Adrenal gland (tissue), 12 donors: ENCODE data around the gene ZNF253. TPM values are rescaled to one million over a fixed set of nuclear protein-coding genes. Genes with fewer than 3 reads are reported as not detected.
A peak's percentile ranks its signal among the peaks of the same experiment; 100 is the strongest.
"Not testable (repeated sequence)": the region's sequence is repeated elsewhere in the genome, so short reads cannot be mapped to it uniquely, and the experiment has no call there.

ENCODE experiments used
- DNase-seq, 7 donors: peaks; one replicate each; pipeline ENCODE4 v3.0.0-alpha.2; 2019 to 2020
- H3K27ac ChIP-seq, 5 donors: fragments of 200-600 bp; sonication (generic) in 4 of 5; 1 replicate in 3 of 5; 2 replicates in 2 of 5; pipeline versions ENCODE4 v1.5.1 to v1.8.0; 2016 to 2020; ENCODE audit warnings: mild to moderate bottlenecking in 1 of 5
- H3K27me3 ChIP-seq: fragments of 200-600 bp; 2 replicates; pipeline ENCODE4 v1.8.0; 2021
- H3K36me3 ChIP-seq, 2 donors: fragments of 200-600 bp; replicated peaks in 1 of 2; 1 replicate in 1 of 2; 2 replicates in 1 of 2; pipeline versions ENCODE4 v1.5.1 to v1.8.0; 2018 to 2022
- H3K4me1 ChIP-seq, 2 donors: fragments of 200-600 bp; replicated peaks in 1 of 2; 1 replicate in 1 of 2; 2 replicates in 1 of 2; pipeline versions ENCODE4 v1.5.1 to v1.8.0; 2018 to 2021
- H3K4me3 ChIP-seq, 4 donors: fragments of 200-600 bp; sonication (generic) in 3 of 4; one replicate each; pipeline ENCODE4 v1.5.1; 2016 to 2018
- H3K9me3 ChIP-seq, 3 donors: fragments of 200-600 bp; sonication (generic) in 1 of 3; replicated peaks in 1 of 3; 1 replicate in 2 of 3; 2 replicates in 1 of 3; pipeline versions ENCODE4 v1.5.1 to v1.8.0; 2016 to 2021
- CTCF ChIP-seq, 6 experiments: fragments of 450-650 bp in 4 of 6; fragments of 200-600 bp in 2 of 6; sonication (generic) in 1 of 6; IDR thresholded peaks; 1 replicate in 5 of 6; 2 replicates in 1 of 6; pipeline versions ENCODE4 v1.5.1 to v1.8.0; 2016 to 2021; ENCODE audit warnings: antibody characterized with exemption in 6 of 6, mild to moderate bottlenecking in 2 of 6, moderate library complexity in 1 of 6
- POLR2A ChIP-seq, 2 donors: fragments of 450-650 bp; IDR thresholded peaks; one replicate each; pipeline ENCODE4 v1.6.1; 2017; ENCODE audit warnings: antibody characterized with exemption in 2 of 2, mild to moderate bottlenecking in 2 of 2, moderate library complexity in 1 of 2
- WGBS, 4 donors: extraction: QIAGEN DNeasy Blood & Tissue Kit in 2 of 4; methylation state at CpG; one replicate each; pipeline versions ENCODE4 v1.1.5 to v1.1.7; 2013 to 2017; 5-methylcytosine and 5-hydroxymethylcytosine counted together
- intact Hi-C, 2 donors: fragments of 100-400 bp; cut with DNase I; formaldehyde crosslinking; loops; one replicate each; pipeline versions ENCODE4 v1.14.1 to v1.15.0; 2022 to 2023
- polyA plus RNA-seq, 3 donors: library from polyadenylated mRNA; stranded (reverse); fragments of 200-250 nt in 2 of 3; fragments of 350-450 nt in 1 of 3; fragmentation: Illumina TruSeq in 1 of 3; extraction: RNeasy Lipid Tissue Mini Kit (QIAGEN cat#74804) in 1 of 3; gene quantifications; one replicate each; pipeline ENCODE4 v1.2.3, GENCODE V29; 2013 to 2014
- total RNA-seq, 9 donors: library from RNA; depleted of rRNA in 4 of 9; stranded (reverse); fragments of >200 nt in 4 of 9; fragments of 120-200 nt in 1 of 9; fragmentation: NEBNext Ultra II Directional in 1 of 9; extraction: Animal tissue kit (Norgen Biotek cat#: 25700) in 1 of 9; gene quantifications; one replicate each; pipeline versions ENCODE4 v1.1.0 to v1.2.4, GENCODE V29; 2013 to 2023
- donor health status: healthy with polysubstance abuse.
- donor health status: Bipolar disorder and iron deficiency.
- donor health status: DM: yes; HTN: yes; CAD: no.
- donor health status: DM: no; HTN: no; CAD: no.
- donor health status: DM: no; HTN: no; CAD: no.
- donor health status: DM: yes; HTN: yes; CAD: no.

Gene ZNF253
- total and polyA plus RNA-seq, 12 donors = 2.7 to 19.7 (median 14.4) TPM

GRCh38 chr19:19820774-19821320 lies 44.8 kb upstream of the ZNF253 start:
- H3K4me3 ChIP-seq = peak overlapping the region; percentile 9 to 88 (median 68)
- H3K9me3 ChIP-seq = peaks cover 0 to 5% (median 0%) of the 10 kb centered on the region in 3 donors
- DNase-seq = no peak
- no peak for TF ChIP-seq CTCF (IDR thresholded peaks at IDR 0.05)
- TF ChIP-seq POLR2A (IDR thresholded peaks at IDR 0.05) = no peak
- H3K27ac ChIP-seq = peak overlapping the region; percentile 82 to 97 (median 95)
- H3K36me3 ChIP-seq = no peaks in the 10 kb centered on the region
- intact Hi-C loops = no loop called here
- WGBS, 4 donors = 9 to 14% (median 11%) methylated on average over 15 to 17 of the region's 17 CpGs
- H3K27me3 ChIP-seq = no peaks in the 10 kb centered on the region
- peaks cover 7 to 16% of the 10 kb centered on the region in 2 donors for H3K4me1 ChIP-seq

GRCh38 chr19:19821366-19821951 lies 44.2 kb upstream of the ZNF253 start, which contains the start of gene ZNF506:
TSS of gene ZNF506 (minus strand) at chr19:19821750. CDS start at chr19:19821603, 147 bp downstream.
- TF ChIP-seq POLR2A (IDR thresholded peaks at IDR 0.05) (peak; percentile 90 to 96), CTCF (IDR thresholded peaks at IDR 0.05) (no peak)
- peak; percentile 98 to 100 (median 100) for DNase-seq
- 0 to 1% (median 0%) methylated on average over 18 to 28 of the region's 28 CpGs for WGBS, 4 donors
- H3K27me3 ChIP-seq = no peaks in the 10 kb centered on the region
- H3K4me1 ChIP-seq = peaks cover 7 to 16% of the 10 kb centered on the region in 2 donors
- H3K27ac ChIP-seq = peak within 1 kb of the TSS; percentile 82 to 97 (median 95)
- peaks cover 0 to 5% (median 0%) of the 10 kb centered on the region in 3 donors for H3K9me3 ChIP-seq
- intact Hi-C loops = no loop called here
- H3K4me3 ChIP-seq = peak within 1 kb of the TSS; percentile 9 to 88 (median 68)
- no peaks in the 10 kb centered on the region for H3K36me3 ChIP-seq

- H3K27me3 ChIP-seq, intact Hi-C loops, H3K9me3 ChIP-seq, H3K36me3 ChIP-seq: not testable (repeated sequence)
- WGBS, 4 donors = 3 to 12% (median 5%) methylated on average over 11 of the region's 11 CpGs
- Histone ChIP-seq H3K4me1 (peaks cover 7 to 16% of the 10 kb centered on the region in 2 donors), H3K27ac (peak overlapping the region in 4 of 5 donors; percentile 51 to 96 (median 76)), H3K4me3 (peak overlapping the region in 2 of 4 donors; percentile 64 to 72)
- DNase-seq = peak in 1 of 7 donors; percentile 30
Observed at GRCh38 chr19:19821976-19822375, 43.7 kb upstream of the ZNF253 start.

GRCh38 chr19:19823916-19824315 lies 41.8 kb upstream of the ZNF253 start:
- H3K4me3 ChIP-seq = no peak overlapping the region
- peaks cover 0 to 5% (median 2%) of the 10 kb centered on the region in 3 donors for H3K9me3 ChIP-seq
- intact Hi-C loops = no loop called here
- 77 to 86% (median 83%) methylated on average over 2 of the region's 2 CpGs for WGBS, 4 donors
- H3K36me3 ChIP-seq = no peaks in the 10 kb centered on the region
- no peaks in the 10 kb centered on the region for H3K27me3 ChIP-seq
- H3K4me1 ChIP-seq = peaks cover 7 to 13% of the 10 kb centered on the region in 2 donors
- no peak overlapping the region for H3K27ac ChIP-seq
- DNase-seq = no peak
- TF ChIP-seq CTCF (IDR thresholded peaks at IDR 0.05) (no peak), POLR2A (IDR thresholded peaks at IDR 0.05) (no peak)
